H54 (cell line): ENCODE data around the gene BAHCC1.

Experiments used
- DNase-seq: peaks from one replicate; pipeline ENCODE4 v3.0.0; 2011; ENCODE audit warnings: low spot score, mixed read lengths; ENCODE audit not compliant: insufficient read length
- FAIRE-seq: peaks from 3 replicates; lab custom pipeline; 2011; peaks lifted over from hg19 to GRCh38; lab: Jason Lieb, UNC
- POLR2A ChIP-seq: IDR thresholded peaks from 2 replicates; pipeline ENCODE4 v1.6.1; 2011; ENCODE audit warnings: low read depth, mild to moderate bottlenecking, low read length

BAHCC1 gene

DNA sequence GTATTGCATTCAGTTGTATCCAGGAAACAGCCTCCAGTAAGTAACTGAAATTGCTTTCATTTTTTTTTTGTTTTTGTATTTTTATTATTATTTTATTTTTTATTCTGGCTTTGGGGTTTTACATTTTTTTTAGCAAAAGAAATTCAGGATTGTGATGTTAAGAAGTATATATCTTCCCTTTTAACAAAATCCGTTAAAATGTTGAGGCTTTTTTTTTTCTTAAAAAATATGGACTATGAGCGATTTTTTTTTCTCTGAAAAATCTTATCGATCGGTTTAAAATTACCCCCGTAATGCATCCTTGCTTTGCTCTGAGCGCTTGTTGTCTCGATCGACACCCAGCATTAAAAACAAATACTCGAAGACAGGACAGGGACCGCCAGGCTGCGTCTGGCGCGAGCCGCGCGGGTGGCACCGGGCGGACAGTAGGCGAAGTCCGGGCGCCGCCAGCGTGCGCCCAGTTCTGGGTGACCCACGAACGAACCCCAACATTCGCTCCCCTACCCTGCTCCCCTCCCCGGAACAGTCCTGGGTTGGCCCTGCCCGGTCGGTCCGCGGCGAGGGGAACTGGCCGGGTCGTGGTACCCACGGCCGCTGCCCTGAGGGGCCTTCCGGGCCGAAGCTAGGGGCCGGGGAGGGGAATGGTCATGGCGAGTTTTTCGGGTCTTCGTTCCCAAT lies 482 bp downstream of the BAHCC1 start:
- DNase-seq (no peak), FAIRE-seq (no peak)
- 0 out of 2 replicates have a peak, but pooled peaks have one; percentile 10 for TF ChIP-seq POLR2A

DNA sequence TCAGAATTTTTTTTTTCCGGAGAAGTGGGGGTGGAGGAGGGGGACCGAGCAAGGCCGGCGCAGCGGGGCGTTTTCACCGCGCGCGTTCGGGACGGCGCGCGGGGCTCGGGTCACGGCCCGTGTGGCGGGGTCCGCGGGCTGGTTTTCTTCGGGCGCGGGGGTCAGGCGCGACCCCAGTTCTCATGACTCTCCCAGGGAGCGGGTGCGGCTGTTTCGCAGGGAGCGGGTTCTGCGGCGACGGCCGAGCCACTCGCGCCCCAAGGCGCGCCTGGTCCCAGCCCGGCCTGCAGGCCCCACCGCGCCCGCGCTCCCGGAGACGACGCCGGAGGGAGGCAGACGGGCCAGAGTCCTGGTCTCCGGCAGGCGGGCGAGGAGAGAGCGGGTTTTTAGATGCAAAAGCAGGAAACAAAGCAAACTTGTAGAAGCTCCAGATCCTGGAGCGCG lies 1.0 kb downstream of the BAHCC1 start:
- FAIRE-seq (no peak), DNase-seq (no peak)
- no peak for TF ChIP-seq POLR2A

DNA sequence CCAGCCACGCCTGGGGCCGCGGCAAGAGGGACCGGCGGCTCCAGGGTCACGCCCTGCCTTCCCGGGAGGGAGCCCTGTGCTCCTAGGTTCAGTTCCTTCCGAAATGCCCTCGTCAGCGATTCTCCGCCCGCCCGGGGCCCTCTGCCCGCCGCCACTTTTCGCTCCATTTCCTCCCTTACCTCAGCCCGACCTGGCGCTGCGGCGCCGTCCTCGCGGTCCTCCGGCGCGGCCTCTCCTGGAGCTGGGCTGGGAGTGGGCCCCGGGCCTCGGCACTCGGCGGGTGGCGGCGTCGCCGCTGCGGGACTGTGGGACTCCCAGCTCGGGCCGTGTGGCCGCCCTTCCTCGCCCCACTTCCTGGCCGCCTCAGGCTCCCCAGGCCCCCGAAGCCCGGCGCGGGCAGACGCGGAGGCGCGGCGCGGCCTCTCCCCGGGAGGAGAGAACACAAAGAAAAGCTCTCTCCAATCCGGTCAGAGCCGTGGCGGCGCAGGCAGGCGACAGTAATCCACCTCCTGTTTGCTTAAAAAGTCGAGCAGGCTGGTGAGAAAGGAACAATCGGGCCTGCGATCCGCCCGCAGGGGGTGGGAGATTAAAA lies 1.6 kb downstream of the BAHCC1 start:
- FAIRE-seq (no peak), DNase-seq (no peak)
- no peak for TF ChIP-seq POLR2A

DNA sequence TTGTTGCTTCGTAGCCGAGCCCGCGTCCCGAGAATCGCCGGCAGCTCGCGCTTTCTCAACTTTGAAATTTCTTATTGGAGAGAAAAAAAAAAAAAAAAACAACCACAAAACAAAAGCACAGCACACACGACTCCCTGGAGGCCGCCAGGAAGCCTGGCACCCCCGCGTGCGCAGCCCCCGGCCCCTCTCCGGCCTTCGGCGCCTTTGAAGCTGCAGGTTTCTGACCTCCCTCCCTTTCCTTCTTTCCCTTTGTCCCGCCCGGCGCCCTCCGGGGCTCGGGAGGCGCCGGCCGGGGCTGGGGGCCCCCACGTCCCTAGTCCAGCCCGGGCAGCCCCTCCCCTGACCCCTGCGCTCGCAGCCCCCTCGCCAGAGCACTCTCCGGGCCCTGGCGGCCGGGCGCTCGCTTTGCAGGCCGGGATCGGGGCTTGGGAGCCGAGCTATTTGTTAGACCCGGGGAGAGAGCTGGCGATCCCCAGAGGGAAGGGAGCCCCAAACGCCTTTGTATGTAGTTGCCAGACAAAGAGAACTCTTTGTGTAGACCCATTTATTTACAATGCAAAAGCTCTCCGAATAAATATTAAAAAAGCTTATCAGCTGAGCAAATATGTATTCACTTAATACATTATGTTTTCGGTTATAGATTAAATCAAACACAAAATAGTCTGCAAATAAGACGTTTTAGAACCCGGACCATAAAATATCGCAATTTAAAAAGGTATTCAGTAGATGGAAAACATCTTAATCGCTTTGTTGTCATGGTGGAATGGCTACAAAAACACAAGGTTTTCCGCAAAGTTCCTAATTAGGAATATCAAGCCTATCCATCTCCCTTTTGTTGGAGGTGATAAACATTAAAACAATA lies 2.3 kb downstream of the BAHCC1 start:
- DNase-seq (peak; percentile 78), FAIRE-seq (no peak)
- TF ChIP-seq POLR2A = no peak

DNA sequence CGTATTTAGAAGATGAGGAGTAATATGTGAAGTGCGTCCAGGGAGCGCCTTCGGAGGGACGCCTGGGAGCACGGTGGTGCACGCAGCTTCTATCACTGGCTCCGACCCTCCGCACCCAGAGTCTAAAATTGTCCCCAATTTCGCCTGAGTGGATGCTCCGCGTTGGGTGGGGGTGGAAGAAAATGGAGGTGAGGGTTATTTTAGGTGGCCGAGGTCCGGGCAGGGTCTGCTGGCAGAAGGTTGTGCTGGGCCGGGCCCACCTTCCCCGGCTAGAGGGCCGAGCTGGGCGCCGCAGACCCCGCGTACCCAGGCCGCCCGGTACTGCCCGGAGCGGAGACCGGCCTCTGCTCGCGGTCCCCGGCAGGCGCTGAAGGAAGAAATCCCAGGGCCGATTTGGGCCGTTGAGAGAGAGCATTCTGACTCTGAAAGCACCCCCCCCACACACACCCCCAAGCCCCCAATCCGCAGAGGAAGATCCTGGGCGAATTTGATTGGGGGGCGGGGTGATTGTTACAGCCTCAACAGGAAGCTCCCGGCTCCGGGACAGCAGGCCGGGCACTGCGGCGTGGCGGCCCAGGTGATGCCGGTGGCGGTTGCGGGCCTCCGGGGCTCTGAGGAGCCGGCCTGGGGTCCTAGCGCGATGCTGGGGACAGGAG lies 3.0 kb downstream of the BAHCC1 start:
- FAIRE-seq = no peak
- DNase-seq = no peak
- no peak for TF ChIP-seq POLR2A

DNA sequence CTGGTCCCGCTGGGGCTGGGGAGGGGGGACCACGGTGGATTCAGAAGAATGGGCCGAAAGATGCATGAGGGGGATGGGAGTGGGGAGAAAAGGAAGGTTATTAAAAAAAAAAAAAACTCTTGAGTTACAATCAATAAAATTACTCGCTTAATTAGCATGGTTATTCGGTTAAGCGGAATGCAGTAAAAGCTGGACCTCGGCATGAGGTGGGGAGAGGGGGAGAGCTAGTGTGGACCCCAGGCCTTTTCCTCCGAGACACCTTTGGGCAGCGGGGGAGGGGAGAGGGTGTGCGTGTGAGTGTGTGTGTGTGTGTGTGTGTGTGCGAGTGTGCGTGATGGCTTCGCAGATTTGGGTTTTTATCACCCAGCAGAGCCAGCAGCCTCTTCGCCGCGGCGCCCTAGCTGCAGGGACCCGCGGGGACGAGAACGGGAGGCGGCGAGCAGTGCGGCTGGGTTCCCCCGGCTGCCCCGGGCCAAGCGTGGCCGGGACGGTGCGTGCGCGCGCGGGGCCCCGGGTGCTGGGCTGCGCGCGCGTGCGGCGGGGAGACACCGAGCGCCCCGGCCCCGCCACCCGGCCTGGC lies 3.7 kb downstream of the BAHCC1 start:
- TF ChIP-seq POLR2A = peak; percentile 2; the same call in 1 of the 2 replicates
- no peak for FAIRE-seq
- DNase-seq = no peak

DNA sequence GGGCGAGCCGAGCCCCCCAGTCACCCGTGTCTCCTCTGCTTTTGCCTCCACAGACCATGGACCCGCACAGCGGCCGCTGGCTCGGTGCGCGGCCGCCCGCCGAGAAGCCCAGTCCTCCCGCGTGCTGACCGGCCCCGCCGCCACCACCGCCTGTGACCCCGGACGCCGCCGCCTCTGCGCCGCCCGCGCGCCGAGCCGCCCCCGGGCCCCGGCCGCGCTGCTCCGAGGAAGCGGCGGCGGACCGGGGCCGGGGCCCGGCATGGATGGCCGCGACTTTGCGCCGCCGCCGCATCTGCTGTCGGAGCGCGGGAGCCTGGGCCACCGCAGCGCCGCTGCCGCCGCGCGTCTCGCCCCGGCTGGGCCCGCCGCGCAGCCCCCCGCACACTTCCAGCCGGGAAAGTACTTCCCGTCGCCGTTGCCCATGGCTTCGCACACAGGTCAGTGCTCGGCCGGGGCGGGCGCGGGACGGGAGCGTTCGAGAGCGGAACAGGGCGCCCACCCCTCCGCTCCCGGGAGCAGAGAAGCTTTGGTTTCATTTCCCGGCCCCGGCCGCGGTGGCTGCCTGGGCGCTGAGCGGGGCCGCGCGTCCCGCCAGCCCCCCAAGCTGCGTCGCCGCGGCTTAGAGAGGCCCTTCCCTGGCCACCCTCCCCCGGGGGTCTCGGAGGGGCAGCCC lies 4.4 kb downstream of the BAHCC1 start:
- 0 out of 2 replicates have a peak, but pooled peaks have one; percentile 2 for TF ChIP-seq POLR2A
- DNase-seq = no peak
- FAIRE-seq = no peak

DNA sequence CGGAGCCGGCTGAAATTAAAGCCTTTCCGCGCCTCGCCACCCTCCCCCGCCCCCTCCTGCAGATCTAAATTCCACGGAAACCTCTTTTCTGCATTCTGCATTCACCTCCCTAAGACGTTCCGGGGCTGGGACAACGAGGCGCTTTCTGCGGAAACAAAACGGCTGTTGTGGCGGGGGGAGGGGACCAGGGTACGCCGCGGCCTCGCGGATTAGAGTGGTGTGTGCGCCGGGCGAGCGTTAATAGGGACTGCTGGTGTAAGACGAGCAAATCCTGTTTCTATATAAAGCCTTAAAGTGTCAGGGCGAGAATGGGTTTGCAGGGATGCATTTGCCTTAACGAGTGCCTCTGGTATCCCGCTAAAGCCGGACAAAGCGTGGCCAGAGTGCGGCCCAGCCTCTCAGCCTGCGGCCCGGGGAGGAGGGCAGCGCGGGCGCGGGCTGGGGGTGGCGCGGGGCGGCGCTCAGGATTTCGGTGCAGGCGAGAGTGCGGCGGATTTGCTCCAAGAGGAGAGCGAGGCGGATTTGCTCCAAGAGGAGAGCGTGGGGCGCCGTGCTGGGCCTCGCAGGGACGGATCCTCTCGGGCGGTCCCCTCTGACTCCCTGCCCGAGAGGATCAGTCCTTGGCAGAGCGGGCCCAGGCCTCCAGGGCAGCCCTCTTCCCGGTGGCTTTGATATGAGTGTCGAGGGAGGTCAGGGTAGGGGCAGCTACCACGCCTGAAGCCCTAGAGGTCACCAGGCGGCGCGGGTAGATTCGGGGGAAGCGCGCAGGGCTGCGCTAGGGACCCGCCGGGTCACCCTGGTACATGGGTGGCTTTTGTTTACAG lies 5.1 kb downstream of the BAHCC1 start:
- DNase-seq (no peak), FAIRE-seq (no peak)
- TF ChIP-seq POLR2A = no peak

DNA sequence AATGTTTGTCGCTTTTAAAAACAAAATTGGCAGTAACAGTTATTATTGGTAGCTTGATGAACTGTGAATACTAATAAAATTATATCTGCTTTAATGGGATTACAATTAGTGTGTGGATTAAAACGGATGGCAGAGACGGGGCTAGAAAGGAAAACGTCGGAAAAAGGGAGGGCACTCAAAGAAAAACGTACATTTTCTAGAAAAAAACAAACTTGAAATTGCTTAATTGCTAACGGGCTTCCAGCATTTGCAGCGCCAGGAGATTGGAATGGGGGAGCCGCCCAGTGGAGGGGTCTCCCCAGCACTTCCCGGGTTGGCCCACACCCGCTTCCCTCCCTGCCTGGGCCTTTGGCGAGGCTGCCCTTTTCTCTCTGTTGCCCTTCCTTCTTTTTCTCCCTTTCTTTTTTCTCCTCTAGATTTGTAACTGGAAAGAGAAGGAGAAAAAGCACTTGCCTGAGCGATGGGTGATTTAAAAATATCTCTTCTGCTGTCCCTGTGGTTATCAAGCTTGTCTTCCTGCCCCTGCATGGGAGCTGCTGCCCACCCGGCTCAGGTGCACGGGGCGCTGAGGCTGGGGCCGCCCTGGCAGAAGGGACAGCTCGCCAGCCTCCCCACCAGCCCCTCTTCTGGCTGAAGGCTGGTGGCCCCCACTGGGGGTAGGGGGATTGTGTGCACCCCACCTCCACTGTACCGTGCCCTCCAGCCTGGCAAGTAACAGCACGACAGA lies 5.9 kb downstream of the BAHCC1 start:
- FAIRE-seq (no peak), DNase-seq (no peak)
- no peak for TF ChIP-seq POLR2A

DNA sequence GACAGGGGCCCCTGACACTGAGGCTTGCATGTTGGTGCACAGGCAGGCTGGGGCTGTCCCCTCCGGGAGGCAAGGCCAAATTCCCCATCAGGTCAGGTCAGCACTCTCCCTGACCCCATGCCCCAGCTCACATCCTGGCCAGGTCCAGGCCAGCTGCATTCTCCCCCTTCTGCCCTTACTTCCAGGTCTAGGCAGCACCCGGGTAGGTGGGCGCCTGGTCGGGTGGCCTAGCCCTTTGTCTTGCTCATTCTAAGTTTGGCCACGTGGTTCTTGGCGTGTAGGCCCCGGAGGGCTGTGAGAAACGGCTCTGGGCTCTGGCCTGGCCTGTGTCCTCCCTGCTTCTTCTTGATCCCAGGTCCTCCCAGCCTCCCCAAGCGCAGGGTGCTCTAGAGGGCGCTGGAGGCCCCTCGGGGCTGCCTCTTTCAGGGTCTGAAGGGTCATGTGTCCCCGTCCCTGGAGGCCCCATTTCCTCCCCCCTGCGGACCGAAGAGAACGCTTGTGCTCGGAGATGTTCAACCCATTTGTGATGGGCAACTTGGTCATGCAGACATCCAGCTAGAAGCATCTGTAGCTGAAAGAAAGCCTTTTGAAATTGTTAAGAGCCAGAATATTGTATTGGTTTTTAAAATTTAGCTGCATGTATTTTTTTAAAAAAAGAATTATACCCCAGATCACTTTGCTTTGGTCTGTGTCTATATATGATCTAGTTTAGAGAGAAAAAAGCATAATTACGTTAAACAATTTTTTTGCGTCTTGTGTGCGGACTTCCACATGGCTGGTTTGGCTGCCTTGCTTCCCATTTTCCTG lies 6.7 kb downstream of the BAHCC1 start:
- DNase-seq (no peak), FAIRE-seq (no peak)
- no peak for TF ChIP-seq POLR2A

DNA sequence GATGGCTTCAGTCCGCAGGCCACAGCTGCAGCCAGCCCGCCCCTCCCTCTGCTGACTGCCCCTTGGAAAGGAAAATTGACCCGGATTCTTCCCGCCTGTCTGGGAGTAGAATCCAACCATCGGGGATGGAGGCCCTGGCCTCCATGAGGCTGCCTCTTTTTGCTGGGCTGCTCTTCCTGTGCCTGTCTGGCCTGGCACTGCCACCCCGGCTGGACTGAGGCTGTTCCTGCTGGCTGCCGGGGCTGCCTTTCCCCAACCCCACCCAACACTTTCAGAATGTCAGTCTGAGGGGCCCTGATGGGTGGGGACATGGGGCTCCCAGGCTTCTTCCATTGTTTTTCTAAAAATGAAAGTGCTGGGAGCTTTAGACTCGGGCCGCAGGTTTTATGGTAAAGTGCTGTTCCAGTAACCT lies 7.3 kb downstream of the BAHCC1 start:
- FAIRE-seq (no peak), DNase-seq (no peak)
- no peak for TF ChIP-seq POLR2A
